Left lung (tissue), 10 donors: ENCODE data around the gene CMIP. TPM values are rescaled to one million over a fixed set of nuclear protein-coding genes. Genes with fewer than 3 reads are reported as not detected.

Source experiments
- ATAC-seq: fragments of 200-7000 bp; cut with Tn5 transposase; one replicate; pipeline ENCODE4 v1.9.1; 2020; ENCODE audit warnings: moderate library complexity
- DNase-seq, 4 donors: peaks; one replicate each; pipeline ENCODE4 v3.0.0-alpha.2; 2013 to 2020
- H3K27ac ChIP-seq, 2 donors: fragments of 200-600 bp; sonication (generic) in 1 of 2; one replicate each; pipeline versions ENCODE4 v1.5.0 to v1.8.0; 2020 to 2021
- H3K27me3 ChIP-seq, 2 donors: fragments of 200-600 bp; sonication (generic) in 1 of 2; one replicate each; pipeline versions ENCODE4 v1.5.0 to v1.8.0; 2020 to 2021
- H3K36me3 ChIP-seq, 2 donors: fragments of 200-600 bp; sonication (generic) in 1 of 2; one replicate each; pipeline versions ENCODE4 v1.5.0 to v1.8.0; 2020 to 2021
- H3K4me1 ChIP-seq, 2 donors: fragments of 200-600 bp; one replicate each; pipeline ENCODE4 v1.8.0; 2021
- H3K4me3 ChIP-seq, 2 donors: fragments of 200-600 bp; sonication (generic) in 1 of 2; one replicate each; pipeline versions ENCODE4 v1.5.0 to v1.8.0; 2020 to 2021; ENCODE audit warnings: mild to moderate bottlenecking in 1 of 2
- H3K9me3 ChIP-seq, 2 donors: fragments of 200-600 bp; sonication (generic) in 1 of 2; one replicate each; pipeline versions ENCODE4 v1.5.0 to v1.8.0; 2020 to 2021
- intact Hi-C, 2 donors: fragments of 100-400 bp; cut with DNase I; formaldehyde crosslinking; loops; one replicate each; pipeline versions ENCODE4 v1.11.2 to v1.14.2; 2022
- polyA plus RNA-seq, 6 donors: library from polyadenylated mRNA; unstranded; fragments of 120-200 nt; gene quantifications; one replicate each; pipeline ENCODE4 v1.2.1, GENCODE V29; 2013; ENCODE audit not compliant: insufficient read length in 6 of 6
- total RNA-seq, 2 donors: library from RNA; stranded (reverse); fragmentation: NEBNext Ultra II Directional; extraction: Animal tissue kit (Norgen Biotek cat#: 25700); gene quantifications; one replicate each; pipeline ENCODE4 v1.2.1, GENCODE V29; 2021
- TF ChIP-seq, protein P1 (sequence below), 2 donors: fragments of 200-600 bp; sonication (generic) in 1 of 2; IDR thresholded peaks; one replicate each; pipeline versions ENCODE4 v1.5.0 to v1.8.0; 2021; ENCODE audit warnings: antibody characterized with exemption in 2 of 2
- donor health status: DM: no; HTN: yes; CAD: no.
- donor health status: DM: no; HTN: no; CAD: no.

Gene CMIP
- total and polyA plus RNA-seq, 8 donors = 35.3 to 55.8 (median 40.4) TPM

DNA sequence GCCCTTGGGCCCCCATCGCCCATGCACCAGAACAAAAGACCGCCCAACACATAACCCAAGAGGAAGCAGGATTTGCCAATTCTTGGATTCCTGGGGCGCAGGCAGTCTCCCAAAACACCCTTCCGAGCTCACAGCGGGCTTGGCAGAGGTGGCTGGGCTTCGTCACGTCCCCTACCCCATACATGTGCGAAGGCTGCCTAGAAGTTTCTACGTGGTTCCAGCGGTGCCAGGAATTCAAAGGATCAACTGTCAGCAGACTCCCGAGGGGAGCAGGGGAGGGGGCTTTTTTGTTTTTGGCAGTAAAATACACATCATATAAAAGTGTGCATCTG, 253.7 kb downstream of the CMIP start:
- H3K9me3 ChIP-seq = no peaks in the 10 kb centered on the region
- DNase-seq (peak in 1 of 4 donors; percentile 69), ATAC-seq (no peak)
- H3K36me3 ChIP-seq = peaks cover 0 to 100% of the 10 kb centered on the region in 2 donors
- intact Hi-C loops = no loop called here
- no peak overlapping the region for H3K4me3 ChIP-seq
- H3K4me1 ChIP-seq = peaks cover 4 to 22% of the 10 kb centered on the region in 2 donors
- no peaks in the 10 kb centered on the region for H3K27me3 ChIP-seq
- TF ChIP-seq, protein P1, sequence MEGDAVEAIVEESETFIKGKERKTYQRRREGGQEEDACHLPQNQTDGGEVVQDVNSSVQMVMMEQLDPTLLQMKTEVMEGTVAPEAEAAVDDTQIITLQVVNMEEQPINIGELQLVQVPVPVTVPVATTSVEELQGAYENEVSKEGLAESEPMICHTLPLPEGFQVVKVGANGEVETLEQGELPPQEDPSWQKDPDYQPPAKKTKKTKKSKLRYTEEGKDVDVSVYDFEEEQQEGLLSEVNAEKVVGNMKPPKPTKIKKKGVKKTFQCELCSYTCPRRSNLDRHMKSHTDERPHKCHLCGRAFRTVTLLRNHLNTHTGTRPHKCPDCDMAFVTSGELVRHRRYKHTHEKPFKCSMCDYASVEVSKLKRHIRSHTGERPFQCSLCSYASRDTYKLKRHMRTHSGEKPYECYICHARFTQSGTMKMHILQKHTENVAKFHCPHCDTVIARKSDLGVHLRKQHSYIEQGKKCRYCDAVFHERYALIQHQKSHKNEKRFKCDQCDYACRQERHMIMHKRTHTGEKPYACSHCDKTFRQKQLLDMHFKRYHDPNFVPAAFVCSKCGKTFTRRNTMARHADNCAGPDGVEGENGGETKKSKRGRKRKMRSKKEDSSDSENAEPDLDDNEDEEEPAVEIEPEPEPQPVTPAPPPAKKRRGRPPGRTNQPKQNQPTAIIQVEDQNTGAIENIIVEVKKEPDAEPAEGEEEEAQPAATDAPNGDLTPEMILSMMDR (IDR thresholded peaks at IDR 0.05) = no peak
- peak overlapping the region in 1 of 2 donors; percentile 60 for H3K27ac ChIP-seq

DNA sequence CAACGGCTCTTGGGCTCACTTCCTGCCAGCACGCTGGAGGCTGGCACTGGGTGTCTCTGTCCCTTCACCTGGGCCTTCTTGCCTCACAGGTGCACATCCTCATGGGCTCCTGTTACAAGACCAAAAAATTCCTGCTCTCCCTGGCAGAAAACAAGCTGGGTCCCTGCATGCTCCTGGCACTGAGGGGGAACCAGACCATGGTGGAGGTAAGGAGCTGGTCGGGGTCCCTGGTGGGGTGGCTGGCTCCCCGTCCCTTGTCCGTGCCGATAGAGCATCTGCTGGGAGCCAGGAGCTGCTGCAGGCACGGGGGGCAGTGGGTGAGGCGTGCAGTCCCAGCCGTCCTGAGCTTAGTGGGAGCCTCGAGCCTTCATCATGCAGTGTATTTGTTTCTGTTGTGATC, 255.0 kb downstream of the CMIP start:
- H3K27ac ChIP-seq = no peak overlapping the region
- H3K9me3 ChIP-seq = no peaks in the 10 kb centered on the region
- no peak overlapping the region for H3K4me3 ChIP-seq
- ATAC-seq (no peak), DNase-seq (peak in 1 of 4 donors; percentile 52)
- H3K4me1 ChIP-seq = peaks cover 3 to 10% of the 10 kb centered on the region in 2 donors
- H3K36me3 ChIP-seq = peaks cover 0 to 94% of the 10 kb centered on the region in 2 donors
- TF ChIP-seq, protein P1 (IDR thresholded peaks at IDR 0.05) = no peak
- H3K27me3 ChIP-seq = no peaks in the 10 kb centered on the region
- intact Hi-C loops = no loop called here

DNA sequence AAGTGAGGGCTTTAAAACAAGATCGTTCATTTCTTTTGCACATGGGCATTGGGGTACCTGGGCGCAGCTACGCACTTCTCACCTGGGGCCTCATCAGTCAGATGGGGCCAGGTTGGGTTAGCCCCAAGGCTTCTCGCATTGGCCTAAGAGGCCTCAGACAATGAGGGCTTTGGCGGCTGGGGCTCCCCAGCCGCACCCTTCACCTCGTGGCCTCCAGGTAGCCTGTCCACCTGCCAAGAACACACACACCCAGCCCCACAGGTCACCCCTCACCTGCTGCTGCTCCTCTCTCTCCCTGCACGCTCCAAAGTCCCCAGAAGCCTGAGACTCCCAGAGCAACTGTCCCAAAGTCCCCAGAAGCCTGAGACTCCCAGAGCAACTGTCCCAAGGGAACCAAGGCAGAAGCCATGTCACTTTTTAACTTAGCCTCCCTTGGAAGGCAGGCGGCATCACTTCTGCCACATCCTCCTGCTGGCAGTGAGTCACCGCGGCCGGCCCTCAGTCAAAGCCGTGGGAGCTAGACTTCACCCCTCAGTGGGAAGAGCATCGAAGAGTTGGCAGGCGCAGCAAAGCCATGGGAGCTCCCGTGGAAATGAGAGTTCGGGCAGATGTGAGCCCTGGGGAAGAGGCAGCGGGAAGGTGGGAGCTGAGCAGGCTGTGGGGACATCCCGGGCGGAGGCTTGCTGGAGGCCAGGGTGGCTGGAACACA, 255.6 kb downstream of the CMIP start:
- no peaks in the 10 kb centered on the region for H3K27me3 ChIP-seq
- H3K27ac ChIP-seq = no peak overlapping the region
- TF ChIP-seq, protein P1 (IDR thresholded peaks at IDR 0.05) = no peak
- H3K4me3 ChIP-seq = no peak overlapping the region
- H3K9me3 ChIP-seq = no peaks in the 10 kb centered on the region
- intact Hi-C loops = no loop called here
- H3K4me1 ChIP-seq = peaks cover 0 to 7% of the 10 kb centered on the region in 2 donors
- peak in 1 of 4 donors; percentile 58 for DNase-seq
- no peak for ATAC-seq
- peaks cover 0 to 94% of the 10 kb centered on the region in 2 donors for H3K36me3 ChIP-seq

DNA sequence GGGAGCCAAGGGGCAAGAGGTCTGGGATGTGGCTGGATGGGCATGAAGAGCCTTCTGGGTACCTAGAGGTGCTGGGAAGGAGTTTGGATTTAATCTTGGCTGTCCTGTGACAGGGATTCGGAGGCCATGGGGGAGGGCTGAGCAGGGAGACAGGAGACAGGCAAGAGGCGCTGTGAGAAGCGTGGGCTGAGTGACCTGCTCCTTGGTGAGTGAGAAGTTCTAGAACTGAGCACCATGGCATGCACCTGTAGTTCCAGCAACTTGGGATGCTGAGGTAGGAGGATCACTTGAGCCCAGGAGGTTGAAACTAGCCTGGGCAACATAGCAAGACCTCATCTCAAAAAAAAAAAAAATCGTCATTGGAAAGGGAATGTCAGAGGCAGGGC, 256.2 kb downstream of the CMIP start:
- peaks cover 0 to 1% of the 10 kb centered on the region in 2 donors for H3K4me1 ChIP-seq
- H3K27ac ChIP-seq = no peak overlapping the region
- H3K4me3 ChIP-seq = no peak overlapping the region
- peaks cover 0 to 94% of the 10 kb centered on the region in 2 donors for H3K36me3 ChIP-seq
- DNase-seq (no peak), ATAC-seq (no peak)
- TF ChIP-seq, protein P1 (IDR thresholded peaks at IDR 0.05) = no peak
- intact Hi-C loops = no loop called here
- H3K27me3 ChIP-seq = no peaks in the 10 kb centered on the region
- no peaks in the 10 kb centered on the region for H3K9me3 ChIP-seq

DNA sequence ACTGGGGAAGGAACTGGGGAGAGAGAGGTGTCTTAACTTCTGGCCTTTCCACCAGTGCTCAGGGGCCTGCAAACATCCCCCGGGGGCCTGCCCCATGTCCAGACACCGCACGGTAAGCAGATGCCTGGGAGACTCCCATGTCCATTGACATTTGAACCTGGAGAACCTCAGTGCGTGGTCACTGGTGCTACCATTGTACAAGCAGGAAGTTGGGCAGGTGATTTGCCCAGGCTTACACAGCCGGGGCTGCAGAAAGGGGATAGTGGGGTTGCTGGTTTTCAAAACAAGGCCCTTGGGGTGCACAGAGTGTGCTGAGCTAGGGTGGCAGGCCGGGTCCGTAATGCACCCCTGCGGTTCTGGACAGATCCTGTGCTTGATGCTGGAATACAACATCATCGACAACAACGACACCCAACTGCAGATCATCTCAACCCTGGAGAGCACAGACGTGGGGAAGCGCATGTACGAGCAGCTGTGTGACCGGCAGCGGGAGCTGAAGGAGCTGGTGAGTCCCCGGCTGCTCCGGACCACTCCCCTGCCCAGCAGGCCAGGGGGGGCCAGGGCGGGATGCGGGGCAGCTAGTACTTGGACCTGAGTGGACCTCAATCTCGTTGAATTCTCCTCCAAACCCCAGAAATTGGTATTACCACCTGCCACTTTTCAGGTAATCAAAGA, 256.8 kb downstream of the CMIP start:
- intact Hi-C loops = no loop called here
- TF ChIP-seq, protein P1 (IDR thresholded peaks at IDR 0.05) = no peak
- Histone ChIP-seq H3K4me3 (no peak overlapping the region), H3K9me3 (no peaks in the 10 kb centered on the region), H3K27me3 (no peaks in the 10 kb centered on the region), H3K4me1 (no peaks in the 10 kb centered on the region), H3K27ac (no peak overlapping the region), H3K36me3 (peaks cover 0 to 94% of the 10 kb centered on the region in 2 donors)
- ATAC-seq = no peak
- peak in 1 of 4 donors; percentile 62 for DNase-seq
